Kidney glomerular epithelial cell (primary cell): ENCODE results near the gene WNT11.

Source experiments
- DNase-seq: peaks from one replicate; lab custom pipeline; 2025; lab: John Stamatoyannopoulos, UW

The WNT11 gene

DNA sequence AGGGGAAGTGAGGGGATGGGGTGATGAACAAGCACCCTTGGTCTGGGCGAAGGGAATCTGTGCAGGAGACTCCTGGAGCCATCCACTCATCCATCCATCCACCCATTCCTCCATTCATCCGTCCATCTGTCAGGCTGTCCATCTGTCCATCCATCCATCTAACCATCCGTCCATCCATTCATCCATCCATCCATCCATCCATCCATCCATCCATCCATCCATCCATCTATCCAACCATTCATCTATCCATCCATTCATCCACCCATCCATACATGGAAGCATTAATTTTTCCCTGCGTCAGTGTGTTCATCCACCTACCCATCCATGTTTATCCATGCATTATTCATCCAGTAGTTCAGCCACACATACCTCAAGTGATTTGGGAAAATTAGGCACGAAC lies 32.0 kb downstream of the WNT11 start:
- DNase-seq, result no peak

DNA sequence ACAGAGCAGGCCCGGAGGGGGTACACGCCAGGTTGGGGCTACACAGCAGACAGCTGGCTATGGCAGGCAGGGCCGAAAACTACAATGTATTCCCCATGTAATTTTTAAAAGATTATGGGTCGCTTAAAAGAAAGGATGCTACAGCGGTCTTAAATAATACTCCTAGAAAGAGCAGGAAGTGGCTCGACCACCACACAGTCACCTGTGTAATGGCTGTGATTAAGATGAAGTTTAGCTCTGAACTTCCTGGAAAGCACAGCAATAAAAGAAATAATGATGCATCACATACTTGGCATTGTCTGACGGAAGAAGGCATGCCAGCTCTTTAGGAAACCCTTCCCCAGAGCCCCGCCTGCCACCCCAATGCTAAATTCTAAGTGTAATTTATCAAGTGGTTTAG lies 32.6 kb downstream of the WNT11 start:
- no peak for DNase-seq

DNA sequence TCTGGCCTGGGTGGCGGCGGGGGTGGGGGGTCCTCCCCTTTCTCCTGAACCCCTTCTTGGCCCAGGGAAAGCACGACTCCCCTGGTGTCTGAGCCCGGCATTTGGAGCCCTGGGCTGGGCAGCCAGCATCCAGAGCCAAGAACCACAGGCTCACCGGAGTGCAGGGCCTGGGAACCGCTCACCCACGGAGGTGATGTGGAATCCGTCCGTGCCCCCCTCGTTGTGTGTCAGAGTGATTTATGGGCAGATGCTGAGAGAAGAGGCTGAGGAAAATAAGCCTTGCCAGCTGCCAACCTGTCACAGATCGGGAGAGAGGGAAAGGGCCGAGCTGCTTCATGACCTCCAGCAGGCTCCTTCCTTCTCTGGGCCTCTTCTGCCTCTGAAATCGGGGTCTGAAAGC lies 33.7 kb downstream of the WNT11 start:
- no peak for DNase-seq

DNA sequence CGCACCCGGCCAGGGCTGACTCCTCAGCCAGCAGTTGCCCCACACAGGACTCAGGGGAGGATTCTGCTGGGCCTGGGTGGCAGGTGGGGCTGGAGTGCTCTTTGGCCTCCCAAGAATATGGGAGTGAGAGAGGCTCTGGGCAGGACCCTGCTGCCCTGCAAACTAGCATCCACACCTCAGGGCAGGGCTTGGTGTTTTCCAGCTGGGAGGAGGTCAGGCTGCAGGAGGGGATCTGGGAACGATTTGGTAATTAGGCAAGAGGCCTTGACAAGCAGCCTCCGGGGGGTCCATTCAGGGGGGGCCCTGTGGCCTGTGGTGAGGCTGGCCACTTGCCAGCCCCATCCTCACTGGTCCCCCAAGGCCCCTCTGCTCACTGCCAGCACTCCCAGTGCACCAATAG lies 35.8 kb downstream of the WNT11 start:
- DNase-seq, result no peak

DNA sequence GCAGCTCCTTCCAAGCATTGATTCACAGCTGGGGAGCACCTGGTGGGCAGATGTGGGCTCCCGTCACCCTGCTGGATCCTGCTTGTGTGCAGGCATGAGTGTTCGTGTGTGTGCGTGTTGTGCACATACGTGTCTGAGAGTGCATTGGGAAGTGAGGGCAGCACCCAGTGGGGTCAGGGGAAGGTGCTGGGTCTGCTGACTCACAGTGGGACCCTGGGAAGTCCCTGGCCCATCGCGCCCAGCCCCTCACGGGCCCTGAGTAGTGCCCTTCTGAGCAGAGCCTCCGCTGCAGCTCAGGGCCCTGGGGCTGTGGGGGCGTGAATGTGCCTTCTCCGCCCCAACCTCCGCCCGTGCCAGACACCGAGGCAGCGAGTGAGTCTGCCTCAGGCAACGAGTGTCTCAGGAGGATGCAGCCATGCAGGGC lies 36.8 kb downstream of the WNT11 start:
- DNase-seq, result peak; percentile 6

DNA sequence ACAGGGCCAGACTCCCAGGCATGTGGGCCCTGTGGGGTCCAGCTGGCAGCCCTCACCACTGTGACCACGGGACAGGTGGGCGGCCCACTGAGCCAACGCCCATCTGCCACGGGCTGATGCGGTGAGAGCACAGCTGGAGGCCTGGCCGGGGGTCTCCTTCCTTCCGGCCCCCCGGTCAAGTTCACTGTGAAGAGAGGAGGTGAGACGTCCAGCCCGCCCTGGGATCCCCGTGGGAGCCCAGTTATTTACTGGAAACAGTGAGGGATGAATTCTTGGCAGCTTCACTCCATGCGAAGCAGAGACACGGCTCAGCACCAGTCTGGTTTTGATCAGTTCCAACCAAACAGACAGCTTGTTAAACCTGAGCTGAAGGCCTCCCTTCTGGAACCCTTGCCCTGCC lies 38.7 kb downstream of the WNT11 start:
- no peak for DNase-seq

DNA sequence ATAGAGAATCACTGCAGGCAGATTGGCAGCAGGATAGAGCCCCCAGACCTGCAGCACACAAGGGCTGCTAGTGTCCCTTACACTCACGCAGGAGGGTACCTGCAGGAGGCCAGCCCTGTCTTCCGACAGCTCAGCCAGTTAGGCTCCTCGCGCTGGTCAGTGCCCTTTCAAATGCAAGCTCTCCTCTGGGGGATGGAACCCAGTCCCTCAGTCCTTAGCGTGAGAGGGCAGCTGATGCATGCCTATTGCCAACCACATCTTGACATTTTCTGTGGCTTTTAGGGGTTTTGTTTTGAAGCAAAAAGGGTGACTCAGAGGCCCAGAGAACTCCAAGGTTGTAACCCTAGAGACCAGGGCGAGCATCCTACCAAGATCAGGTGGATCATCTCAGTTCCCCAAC lies 40.0 kb downstream of the WNT11 start:
- no peak for DNase-seq

DNA sequence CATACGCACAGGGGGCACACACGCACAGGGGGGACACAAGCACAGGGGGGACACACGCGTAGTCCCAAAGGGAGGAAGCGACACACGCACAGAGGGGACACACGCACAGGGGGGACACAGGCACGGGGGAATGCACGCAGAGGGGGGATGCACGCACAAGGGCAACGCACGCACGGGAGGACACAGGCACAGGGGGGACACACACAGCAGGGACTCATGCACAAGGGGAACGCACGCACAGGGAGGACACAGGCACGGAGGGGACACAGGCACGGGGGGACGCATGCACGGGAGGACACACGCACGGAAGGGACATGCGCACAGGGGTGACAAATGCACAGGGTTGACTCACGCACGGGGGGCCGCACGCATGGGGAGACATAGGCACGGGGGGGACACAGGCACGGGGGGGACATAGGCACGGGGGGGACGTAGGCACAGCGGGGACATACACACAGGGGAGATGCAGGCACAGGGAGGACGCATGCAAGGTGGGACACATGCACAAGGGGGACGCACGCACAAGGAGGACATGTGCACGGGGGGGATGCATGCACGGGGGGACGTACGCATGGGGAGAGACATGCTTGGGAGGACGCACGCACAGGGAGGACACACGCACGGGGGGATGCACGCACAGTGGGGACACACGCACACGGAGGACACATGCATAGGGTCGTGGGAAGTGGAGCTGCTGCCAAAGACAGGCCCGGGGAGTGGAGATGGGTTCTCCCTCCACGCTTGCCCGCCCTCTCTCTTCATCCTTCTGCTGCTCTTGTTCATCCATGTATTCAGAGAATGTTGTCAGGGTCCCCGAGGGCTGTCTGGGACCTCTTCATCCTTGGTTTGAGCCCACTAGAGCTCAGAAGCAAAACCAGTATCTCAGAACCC lies 41.2 kb downstream of the WNT11 start:
- no peak for DNase-seq

DNA sequence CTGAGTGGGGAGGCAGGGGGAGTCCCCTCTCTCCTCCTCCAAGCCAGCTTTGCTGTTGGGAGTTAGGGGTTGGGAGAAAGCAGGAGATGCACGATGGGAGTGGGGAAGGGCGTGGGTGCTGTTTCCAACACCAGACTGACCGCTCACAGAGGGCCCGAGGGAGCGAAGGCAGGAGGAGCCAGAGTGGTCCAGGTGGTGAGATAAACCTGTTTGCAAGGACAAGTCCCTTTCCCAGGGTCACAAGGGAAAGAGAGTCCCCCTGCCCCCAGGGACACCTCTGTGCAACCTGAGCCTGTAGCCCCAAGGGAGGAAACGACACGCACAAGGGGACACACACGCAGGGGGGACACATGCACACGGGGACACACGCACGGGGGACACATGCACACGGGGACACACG lies 42.2 kb downstream of the WNT11 start:
- no peak for DNase-seq

DNA sequence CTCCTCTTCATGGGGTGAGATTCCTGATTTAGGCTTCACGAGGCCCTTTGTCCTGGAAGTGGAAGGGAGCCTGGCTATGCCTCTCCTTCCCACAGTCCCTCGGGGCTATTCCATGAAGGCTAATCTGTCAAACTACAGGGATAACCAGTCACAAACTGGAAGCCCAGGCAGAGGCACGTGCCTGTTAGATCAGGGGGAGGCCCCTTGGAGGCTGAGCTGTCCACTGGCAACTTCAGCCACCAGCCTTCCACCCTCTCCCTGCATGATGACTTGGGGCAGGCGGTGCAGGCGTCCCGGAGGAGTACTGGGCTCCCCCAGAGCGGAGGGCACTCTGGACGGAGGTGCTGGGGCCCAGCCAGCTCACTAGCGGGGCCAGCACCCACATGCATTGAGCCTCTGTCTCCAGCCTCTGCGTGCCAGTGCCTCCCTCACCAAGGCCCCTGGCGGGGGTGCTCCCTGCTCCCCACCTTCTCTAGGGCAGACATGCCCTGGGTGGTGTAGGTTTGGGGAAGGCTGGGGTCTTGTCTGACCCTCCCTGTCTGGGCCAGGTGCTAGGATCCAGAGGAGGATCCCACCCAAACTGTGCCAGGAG lies 42.9 kb downstream of the WNT11 start:
- DNase-seq, result no peak

DNA sequence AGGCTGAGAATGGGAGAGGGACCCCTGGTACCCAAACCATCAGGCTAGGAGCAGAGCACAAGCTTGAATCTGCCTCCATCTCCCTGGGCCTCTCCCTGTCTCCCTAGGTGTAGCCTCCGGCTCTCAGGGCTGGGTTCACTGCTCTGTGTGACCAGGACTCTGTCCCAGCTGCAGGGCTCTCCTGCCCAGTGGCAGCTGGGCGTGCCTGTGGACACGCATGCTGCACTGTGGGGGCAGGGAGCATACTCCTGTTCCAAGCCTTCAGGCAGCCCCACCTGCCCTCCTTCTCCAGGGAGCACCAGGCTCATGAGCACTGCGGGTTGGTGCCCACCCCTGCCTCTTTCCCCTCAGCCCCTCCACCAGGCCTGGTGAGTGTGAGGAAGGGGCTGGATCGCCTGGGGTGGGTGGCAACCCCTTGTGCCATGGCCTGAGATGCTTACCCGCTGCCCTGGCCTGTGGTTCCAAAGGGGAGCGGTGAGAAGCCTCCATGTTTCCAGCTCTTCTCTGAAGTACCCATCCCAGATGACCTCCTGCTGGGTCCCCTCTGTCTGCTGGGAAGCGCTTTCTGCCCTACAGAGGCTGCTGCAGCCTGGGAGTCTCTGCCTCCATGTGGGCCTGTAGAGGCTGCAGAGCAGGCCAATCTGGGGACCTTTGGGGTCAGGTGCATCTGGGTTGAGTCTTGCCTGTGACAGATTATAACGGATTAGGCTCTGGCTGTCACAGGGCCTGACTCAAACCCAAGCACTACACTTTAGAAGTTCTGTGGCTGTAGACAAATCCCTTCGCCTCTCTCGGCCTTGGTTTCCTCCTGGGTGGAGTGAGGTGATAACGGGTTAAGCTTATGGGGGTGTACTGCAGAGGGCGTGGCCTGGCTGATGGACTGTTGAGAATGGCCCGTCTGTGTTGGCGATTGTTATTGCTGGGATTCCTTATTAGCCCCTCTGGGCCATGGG lies 43.7 kb downstream of the WNT11 start:
- DNase-seq, result no peak

DNA sequence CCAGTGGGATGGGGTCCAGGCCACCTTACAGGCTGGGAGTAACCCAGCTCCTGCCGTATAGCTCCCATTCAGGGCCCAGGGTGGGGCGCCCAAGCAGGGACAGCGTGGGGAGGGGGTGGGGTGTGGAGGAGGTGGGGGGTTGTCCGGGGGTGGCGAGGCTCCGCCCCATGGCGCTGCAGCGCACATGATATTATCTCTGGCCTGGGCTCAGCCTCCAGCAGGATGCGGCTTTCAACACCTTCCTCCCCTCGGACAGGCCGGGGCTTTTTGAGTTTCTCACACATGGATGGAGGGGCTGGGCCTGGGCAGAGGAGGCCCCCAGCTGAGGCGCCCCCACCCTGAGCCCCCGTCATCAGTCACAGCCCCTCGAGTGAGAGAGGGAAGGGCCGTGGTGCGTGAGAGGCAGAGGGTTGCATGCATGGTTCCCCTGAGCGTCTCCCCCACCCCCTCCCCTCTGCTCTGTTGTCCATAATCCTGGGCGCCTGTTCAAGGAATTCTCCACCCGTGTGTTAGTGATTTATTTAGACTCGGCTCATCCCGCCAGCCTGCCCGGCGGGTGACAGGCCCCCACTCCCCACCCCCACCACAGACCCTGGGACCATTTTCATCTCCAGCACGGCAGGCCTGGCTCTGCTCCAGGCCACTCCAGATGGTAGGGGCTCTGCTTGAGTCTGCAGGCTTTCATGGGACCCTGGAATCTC lies 44.9 kb downstream of the WNT11 start:
- no peak for DNase-seq

DNA sequence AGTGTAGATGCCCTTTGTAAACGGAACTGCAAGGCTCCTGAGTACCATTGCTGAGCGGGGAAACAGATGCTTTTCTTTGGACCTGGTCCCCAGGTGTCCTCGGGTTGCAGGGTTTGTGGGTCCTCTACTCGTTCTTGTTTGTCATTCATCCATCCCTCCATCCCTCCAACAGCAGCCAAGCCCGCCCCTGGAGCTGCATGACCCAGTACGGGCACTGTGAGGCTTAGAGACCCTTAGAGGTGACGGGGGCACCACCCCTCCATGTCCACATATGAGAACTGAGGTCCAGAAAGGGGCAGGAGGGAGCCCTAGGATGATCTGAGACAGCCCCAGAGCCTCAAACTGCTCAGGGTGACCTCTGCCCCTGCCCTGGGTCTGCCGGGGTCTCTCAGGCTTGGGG lies 45.4 kb downstream of the WNT11 start:
- no peak for DNase-seq

DNA sequence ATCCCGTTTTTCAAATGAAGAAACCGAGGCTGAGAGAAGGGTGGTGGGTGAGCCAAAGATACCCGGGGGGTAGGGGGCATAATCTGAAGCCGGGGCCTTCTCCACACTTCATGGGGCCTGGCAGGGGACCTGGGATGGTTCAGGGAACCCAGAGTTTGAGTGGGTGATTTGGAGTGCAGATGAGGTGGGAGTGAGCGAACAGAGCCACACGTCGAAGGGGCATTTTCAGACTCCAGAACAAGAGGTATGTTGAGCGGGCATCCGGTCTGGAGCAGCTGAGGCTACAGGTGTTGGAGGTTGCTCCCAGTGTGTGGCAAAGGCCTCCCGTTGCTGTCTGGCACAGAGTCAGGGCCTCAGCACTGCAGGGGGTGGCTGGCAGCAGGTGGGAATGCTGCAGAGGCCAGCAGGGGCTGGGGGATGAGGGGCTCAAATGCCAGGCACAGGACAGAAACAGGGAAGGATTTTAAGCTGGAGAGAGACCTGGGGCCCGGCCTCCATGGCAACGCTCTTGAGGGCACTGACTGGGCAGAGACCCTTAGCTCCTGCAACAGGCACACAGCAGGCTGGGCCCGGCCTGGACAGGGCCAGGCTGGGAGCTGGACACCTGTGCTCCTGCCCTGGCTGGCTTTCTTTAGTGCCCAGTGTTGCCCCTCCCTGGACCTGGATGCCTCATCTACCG lies 46.2 kb downstream of the WNT11 start:
- DNase-seq, result no peak

DNA sequence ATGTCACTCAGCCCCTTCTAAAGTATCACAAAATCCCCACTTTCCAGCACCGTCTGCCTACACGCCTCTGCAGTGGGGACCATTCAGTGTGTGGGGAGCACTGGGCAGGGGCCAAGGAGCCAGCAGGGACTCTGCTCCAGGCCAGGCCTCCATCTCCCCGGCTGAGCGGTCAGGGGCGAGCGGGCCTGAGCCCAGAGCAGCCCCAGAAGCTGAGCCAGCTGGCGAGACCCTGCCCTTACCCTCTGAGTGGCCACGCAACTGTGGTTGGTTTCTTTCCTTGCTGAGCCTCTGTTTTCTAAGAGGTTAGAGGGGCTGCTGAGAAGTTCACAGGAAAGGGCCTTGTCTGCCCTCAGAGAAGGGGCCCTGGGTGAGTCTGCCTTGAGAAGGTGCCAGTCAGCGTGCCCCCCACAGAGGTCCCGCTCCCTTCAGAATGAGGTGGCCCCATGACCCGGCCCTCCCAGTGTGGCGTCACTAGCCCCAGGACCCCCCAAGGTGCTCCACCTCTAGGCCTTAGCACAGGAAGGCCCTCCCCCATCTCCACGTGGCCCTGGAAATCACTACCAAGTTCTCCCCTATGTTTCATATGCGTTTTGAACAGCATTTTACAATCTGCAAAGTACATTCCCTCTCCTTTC lies 46.9 kb downstream of the WNT11 start:
- no peak for DNase-seq

DNA sequence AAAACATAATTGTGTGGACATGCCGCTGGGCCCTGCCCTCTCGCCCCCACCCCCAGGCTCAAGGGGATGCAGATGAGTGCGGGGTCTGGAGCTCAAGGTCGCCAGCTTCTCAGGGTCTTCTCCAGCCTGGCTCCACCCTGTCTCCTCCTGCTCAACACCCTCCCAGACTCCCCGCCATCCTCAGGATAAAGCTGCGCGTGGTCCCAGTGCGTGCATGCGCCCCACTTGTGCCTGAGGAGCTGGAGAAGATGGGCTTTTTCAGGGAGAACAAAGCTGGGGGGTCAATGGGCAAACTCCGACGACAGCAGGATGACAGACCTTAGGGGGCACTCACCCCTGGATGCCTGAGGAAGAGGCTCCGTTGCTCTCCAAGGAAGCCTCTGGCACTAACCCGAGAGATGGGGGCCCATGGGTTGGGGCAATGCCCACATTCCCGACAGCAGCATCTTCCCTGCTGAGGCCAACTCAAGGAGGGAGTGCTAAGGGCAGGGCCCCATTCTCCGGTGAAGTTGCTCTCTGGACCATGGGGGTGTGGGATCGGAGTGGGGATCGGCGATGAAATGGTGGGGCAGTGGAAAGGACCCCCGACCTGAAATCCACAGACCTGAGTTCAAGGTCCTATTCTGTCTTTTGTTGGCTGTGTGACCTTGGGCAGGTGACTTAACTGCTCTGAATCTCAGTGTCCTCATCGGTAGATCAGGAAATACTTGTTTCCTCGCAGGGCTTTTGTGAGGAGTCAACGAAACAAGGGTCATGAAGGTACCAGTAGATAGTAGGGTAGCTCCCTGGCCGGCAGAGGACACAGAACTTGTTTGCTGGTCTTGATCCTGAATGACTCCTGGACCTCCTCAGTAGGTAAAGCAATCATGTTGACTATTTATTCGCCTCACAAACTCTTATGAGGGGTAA lies 47.7 kb downstream of the WNT11 start:
- DNase-seq, result no peak

DNA sequence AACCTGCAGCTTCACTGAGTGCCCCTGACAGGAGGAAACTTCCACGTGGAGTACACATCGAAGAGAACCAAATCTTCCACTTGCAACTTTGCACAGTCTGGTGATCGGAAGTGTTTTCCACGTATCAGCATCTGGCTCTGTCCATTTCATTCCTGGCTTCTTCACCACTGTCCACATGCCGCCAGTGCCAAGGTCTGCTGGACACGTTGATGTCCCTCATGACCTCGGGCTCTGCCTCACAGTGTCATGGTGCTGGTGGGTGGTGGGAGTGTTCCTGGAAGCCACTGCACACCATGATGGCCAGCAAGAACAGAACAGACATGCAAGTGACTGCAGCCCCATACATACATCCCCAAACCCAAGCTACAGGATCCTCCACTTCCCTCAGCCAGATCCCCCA lies 48.4 kb downstream of the WNT11 start:
- no peak for DNase-seq

DNA sequence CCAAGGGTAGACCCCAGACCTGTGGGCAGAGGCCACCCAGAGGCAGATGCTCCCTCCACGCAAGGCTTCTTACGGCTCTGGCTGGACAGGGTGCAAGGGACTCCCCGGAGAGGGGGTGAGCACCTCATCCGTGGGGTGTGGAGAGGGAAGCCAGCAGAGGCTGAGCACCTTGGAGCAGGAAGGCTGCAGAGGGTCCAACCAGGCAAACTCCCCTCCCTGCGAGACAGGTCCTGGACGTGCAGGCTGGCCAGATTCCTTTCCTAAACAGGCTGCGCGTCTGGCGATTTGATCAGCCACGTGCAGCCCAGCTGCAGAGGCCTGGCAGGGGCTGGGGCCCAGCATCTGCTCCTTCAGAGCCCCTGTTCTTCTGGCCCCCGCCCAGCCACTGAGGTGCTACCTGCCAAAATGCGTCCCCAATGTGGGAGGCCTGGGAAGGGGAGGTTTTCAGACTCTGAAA lies 49.3 kb downstream of the WNT11 start:
- DNase-seq, result no peak

DNA sequence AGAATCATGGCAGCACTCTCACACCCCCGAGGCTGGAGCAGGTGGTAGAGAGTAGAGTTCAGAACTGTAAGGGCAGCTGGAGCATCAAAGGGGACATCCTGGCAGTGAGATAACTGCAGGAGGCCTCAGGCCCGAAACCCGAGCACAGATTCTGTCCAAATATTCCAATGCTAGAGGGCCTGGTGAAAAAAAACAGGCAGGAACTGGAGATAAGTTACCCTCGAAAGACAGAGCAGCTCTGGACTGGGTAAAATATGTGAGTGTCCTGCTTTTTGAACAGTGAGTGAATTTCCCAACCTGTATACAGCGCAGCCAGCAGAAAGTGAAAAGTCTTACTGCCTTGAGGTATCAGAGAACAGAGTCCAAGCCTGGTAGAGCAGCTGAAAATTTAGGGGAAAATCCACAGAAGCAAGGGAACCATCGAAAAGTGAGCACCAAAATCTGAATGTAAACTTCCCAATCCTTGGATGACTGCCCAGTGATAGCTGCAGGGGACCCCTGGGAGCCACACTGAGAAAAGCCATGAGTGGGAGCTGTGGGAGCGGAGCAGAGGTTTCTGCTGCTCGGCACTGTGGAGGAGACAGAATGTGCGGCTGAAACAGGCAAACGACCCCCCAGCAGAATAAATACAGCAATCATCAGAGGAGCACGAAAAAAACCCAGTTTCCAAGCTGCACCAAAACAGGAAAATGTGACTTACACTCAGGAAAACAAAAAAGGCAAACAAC lies 50.6 kb downstream of the WNT11 start:
- DNase-seq, result no peak
